Measurements from ENCODE around the gene RPRD1B.

- TF ChIP-seq POLR2A (IDR thresholded peaks at IDR 0.05) (no peak), EP300 (IDR thresholded peaks at IDR 0.05) (no peak), POLR2AphosphoS5 (IDR thresholded peaks at IDR 0.05) (no peak)
- TF ChIP-seq, protein P1, sequence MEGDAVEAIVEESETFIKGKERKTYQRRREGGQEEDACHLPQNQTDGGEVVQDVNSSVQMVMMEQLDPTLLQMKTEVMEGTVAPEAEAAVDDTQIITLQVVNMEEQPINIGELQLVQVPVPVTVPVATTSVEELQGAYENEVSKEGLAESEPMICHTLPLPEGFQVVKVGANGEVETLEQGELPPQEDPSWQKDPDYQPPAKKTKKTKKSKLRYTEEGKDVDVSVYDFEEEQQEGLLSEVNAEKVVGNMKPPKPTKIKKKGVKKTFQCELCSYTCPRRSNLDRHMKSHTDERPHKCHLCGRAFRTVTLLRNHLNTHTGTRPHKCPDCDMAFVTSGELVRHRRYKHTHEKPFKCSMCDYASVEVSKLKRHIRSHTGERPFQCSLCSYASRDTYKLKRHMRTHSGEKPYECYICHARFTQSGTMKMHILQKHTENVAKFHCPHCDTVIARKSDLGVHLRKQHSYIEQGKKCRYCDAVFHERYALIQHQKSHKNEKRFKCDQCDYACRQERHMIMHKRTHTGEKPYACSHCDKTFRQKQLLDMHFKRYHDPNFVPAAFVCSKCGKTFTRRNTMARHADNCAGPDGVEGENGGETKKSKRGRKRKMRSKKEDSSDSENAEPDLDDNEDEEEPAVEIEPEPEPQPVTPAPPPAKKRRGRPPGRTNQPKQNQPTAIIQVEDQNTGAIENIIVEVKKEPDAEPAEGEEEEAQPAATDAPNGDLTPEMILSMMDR (IDR thresholded peaks at IDR 0.05) = no peak
These were observed 21.2 kb upstream of the RPRD1B start for GRCh38 chr20:38012332-38012731.

Measured in sigmoid colon (tissue), 4 donors.